HG03521 (cell line): Measurements from ENCODE around the gene CCDC187.

Source experiments
- ATAC-seq: cut with Tn5 transposase; IDR thresholded peaks from one replicate; pipeline ENCODE4 v1.9.1; 2021; ENCODE audit warnings: mild to moderate bottlenecking, moderate library complexity; ENCODE audit not compliant: unreplicated experiment

The CCDC187 gene

DNA sequence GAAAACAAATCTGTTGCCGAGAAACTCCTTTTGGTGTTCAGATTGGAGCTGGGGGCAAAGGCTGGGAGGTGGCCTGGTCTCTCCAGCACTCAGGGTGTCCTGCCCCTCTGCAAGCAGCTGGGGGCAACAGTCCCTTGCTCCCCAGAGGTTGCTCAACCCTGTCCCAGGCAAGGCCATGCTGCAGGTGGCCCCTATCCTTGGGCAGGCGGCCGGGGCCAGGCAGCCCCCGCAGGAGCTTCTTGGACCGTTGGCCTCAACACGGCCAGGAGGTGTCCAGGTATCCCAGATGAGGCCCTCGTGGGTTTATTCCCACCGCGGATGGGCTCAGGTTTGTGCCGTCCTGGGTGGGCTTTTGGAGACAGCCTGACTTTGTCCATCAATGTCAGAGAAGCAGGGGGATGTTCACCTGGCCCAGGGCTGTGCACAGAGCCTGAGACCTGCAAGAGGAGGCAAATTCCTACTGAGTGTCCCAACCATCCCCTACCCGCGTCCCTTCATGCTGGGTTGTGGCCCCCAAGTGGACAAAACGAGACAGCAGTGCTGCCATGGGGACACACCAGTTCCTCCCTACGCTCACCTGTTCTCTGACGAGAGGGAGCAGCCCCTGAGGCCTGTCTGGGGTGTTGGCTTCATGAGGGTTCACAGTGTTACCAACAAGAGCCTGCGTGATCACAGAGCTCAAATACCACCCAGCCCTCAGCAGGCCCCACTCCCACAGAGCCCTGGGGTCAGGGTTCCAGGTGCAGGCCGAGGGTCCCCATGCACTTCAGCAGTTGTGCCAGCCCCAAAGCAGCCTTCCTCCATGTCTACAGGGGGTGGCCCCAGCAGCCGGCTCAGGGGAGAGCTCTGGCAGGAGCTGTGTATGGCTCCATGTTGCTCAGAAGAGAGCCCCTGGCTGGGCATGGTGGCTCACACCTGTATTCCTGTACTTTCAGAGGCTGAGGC lies 9.5 kb upstream of the CCDC187 start:
- no peak for ATAC-seq

DNA sequence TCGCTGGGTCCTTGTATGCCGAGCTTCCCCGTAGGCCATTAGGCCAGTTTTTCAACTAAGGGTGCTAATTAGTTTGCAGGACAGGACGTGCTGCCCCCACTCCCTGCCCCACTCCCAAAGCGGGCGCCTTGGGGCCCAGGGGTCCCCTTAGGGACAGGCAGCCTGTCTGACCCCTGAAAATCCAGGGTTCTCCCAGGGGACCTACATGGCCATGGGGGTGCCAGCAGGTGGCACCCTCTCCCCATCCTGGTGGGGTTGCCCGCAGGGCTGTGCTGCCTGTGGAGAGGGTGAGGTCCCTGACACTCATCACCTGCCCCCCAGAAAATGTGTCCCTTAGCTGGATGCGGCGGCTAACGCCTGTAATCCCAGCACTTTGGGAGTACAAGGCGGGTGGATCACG lies 8.5 kb upstream of the CCDC187 start:
- ATAC-seq: no peak

DNA sequence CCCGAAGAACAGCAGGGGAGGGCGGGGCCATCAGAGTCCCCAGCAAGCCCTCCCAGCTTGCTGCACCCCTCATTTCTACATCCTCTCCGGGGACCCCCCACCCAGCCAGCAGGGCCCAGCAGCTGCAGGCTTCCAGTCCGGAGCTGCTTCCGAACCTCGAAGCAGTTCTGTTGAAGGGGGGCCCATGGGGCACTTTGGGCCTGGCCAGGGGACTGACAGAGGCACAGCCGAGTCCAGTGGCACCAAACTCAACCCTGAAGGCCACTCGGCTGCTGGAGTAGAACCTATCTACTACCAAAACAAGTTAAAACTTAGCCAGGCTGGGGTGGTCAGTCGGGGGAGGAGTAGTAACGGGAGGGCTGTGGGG lies 8.1 kb upstream of the CCDC187 start:
- no peak for ATAC-seq

GRCh38 chr9:136311051-136312008 lies 7.4 kb upstream of the CCDC187 start:
- ATAC-seq: no peak

DNA sequence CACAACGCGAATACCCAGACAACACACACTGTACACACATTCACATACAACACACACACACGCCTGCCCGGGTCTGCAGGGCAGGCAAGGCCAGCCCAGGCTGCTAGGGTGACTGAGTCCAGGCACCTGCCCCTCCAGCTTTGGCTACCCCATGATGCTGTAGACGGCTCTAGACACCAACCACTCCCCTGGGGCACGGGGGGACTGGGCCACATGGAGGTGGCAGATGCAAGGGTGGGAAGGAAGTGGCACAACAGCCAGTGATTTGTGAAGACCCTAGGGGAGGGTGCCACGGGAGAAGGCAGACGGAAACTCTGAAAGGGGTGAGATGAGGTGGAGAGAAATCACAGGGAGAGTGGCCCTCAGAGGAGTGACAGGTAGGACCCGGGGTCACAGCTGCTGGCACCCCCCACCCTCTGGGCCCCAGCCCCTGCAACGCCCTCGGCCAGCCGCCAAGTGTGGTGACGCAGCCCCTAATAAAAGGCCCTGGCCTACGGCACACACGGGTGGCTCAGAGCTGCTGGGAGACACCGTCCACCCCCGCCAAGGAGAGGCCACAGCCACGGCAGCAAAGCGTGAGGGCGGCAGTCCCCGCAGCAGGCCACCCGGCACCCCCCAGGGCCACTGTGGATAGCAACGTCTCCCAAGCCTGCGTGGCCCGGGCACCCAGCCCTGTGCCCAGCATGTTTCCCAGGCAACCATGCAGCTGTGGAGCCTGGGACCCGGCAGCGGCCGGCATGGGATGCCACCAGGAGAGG lies 6.6 kb upstream of the CCDC187 start:
- no peak for ATAC-seq

DNA sequence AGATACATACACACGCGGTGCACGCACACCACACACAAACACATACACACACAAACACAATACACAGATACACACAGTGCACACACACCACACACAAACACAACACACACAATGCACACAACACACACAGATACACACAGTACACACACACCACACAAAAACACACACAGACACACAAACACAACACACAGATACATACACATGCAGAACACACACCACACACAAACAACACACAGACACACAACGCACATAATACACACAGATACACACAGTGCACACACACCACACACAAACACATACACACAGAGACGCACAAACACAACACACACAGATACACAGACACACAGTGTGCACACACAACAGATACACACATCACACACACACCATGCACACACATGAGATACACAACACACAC lies 5.9 kb upstream of the CCDC187 start:
- ATAC-seq: no peak

- ATAC-seq: no peak
Measured at GRCh38 chr9:136309101-136309801, 5.4 kb upstream of the CCDC187 start.

GRCh38 chr9:136308702-136309053 lies 4.8 kb upstream of the CCDC187 start:
- no peak for ATAC-seq

- no peak for ATAC-seq
Measured at GRCh38 chr9:136308006-136308701, 4.3 kb upstream of the CCDC187 start.

DNA sequence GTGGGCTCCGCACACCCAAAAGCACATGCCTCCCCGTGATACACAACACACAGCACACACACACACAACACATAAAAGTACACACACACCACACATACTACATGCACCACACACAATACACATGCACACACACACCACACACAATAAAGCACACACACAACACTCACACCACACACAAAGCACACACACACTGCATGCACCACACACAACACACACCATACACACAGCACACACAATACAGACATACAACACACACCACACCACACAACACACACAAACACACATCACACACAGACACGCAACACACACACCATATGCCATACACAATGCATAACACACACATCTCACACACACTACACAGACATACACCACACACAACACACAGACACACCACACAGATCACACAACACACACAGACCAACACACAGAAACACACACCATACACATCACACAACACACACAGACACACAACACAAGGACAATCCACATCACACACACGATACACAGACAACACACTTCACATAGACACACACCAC lies 3.4 kb upstream of the CCDC187 start:
- no peak for ATAC-seq

GRCh38 chr9:136306211-136307208 lies 2.6 kb upstream of the CCDC187 start:
- ATAC-seq: no peak

DNA sequence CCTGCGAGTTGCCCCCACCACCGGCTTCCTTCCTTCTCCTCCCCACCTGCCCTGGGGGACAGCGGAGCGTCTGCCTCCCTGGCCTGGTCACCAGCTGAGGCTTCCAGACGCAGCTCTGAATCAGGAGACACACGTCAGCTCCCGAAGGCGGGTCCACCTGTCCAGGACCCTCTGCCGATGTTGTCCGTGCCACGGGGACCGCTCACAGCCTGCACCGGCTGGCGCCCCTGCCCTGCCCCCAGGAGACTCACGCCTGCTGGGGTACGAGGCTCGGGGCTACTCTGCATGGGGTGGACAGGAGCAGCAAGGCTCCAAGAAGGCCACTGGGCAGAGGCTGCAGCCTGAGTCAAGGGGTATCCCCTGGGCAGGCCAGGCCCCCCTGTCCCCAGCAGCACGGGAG lies 1.9 kb upstream of the CCDC187 start:
- ATAC-seq: no peak

DNA sequence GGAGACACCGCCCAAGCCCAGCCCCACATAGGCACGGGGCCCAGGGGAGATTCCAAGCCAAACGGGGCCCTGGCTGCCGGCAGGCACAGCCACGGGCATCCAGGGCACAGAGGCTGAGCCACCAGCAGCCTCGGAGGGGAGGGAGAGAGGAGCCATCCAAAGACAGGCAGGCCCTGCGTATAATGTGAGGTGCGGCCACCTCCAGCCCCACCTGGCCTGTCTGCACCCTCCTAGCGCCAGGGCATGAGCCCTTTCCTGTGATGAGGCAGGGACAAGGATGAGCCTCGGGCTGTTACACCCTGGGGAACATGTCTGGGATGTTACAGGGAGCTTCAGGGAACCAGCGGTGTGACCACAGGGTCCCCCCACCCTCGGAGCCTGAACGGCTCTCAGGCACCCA lies 1.1 kb upstream of the CCDC187 start:
- ATAC-seq: no peak

DNA sequence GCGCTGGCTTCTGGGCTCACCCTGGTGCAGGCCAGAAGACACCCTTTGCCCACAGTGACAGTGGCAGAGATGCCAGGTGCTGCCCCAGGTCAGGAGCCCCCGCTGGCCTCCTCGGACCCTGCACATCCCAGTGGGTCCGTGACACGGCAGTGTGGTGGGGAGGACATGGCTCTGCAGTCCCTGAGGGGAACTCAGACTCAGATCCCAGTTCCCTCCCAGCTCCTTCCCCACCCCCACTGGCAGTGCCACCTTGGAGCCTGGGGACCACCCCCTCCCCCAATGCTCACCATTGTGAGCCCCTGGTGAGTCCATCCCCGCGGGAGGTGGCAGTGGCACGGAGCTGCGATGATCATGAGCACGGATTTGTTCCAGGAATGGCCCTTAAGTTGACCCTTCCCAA lies 562 bp upstream of the CCDC187 start:
- no peak for ATAC-seq

- no peak for ATAC-seq
Measured at GRCh38 chr9:136303066-136303824, 649 bp downstream of the CCDC187 start.

DNA sequence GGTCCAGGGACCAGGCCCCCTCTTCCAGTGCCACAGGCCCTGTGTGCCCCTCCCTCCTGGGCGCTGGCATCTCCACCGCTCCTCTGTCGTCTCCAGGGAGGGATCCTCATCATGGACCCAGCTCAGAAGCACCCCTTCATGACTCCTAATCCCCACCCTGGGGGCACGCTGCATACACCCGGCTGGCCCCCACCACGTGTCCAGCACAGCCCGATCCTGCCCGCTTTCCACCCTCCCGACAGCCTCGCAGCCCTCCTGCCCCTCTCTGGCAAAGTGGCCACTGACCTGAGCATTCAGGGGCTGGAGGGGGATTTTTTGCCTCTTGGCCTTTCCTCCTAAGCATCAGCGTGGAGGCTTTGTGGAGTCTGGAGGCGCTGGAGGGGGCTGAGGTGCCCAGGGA lies 1.4 kb downstream of the CCDC187 start:
- ATAC-seq: no peak

GRCh38 chr9:136300866-136301265 lies 3.0 kb downstream of the CCDC187 start:
- ATAC-seq: no peak
